DOHH2 (cell line): ENCODE data around the gene TRPM5.

Experiments
- CTCF ChIP-seq: fragments of 200-600 bp; sonication (generic); IDR thresholded peaks from one replicate; pipeline ENCODE4 v1.5.1; 2014; ENCODE audit warnings: antibody characterized with exemption, mild to moderate bottlenecking, low read depth, low read length; ENCODE audit not compliant: poor library complexity, severe bottlenecking
- EZH2phosphoT487 ChIP-seq: fragments of 200-600 bp; sonication (generic); IDR thresholded peaks from 2 replicates; pipeline ENCODE4 v1.6.1; 2017; ENCODE audit warnings: borderline replicate concordance, mild to moderate bottlenecking, antibody characterized with exemption, low read length, moderate library complexity, mixed read lengths

GRCh38 chr11:2395856-2396255, 48.5 kb downstream of the TRPM5 start:
- TF ChIP-seq CTCF (no peak), EZH2phosphoT487 (no peak)
